ENCODE results near the gene BTG1.

GRCh38 chr12:92114834-92115233, 30.8 kb downstream of the BTG1 start:
- TF ChIP-seq CTCF (IDR thresholded peaks at IDR 0.05; ENCODE audit: low read length) (no peak), EZH2 (IDR thresholded peaks at IDR 0.05; ENCODE audit: borderline replicate concordance, low read length) (no peak)
